MG63 (cell line): ENCODE data around the gene LRMDA. TPM values are rescaled to one million over a fixed set of nuclear protein-coding genes. Genes with fewer than 3 reads are reported as not detected.
"Not testable (repeated sequence)": the region's sequence is repeated elsewhere in the genome, so short reads cannot be mapped to it uniquely, and the experiment has no call there.

Experiments used
- DNase-seq: peaks from one replicate; pipeline ENCODE4 v3.0.0-alpha.2; 2020
- H3K27me3 ChIP-seq: fragments of 250-450 bp; sonication (Bioruptor Pico); 2 replicates; pipeline ENCODE4 v1.5.1; 2020; ENCODE audit warnings: mild to moderate bottlenecking, moderate library complexity
- H3K36me3 ChIP-seq: fragments of 250-450 bp; sonication (Bioruptor Pico); 2 replicates; pipeline ENCODE4 v1.5.1; 2020; ENCODE audit warnings: mild to moderate bottlenecking, moderate library complexity
- H3K4me3 ChIP-seq: fragments of 250-450 bp; sonication (Bioruptor Pico); 2 replicates; pipeline ENCODE4 v1.5.1; 2020; ENCODE audit warnings: mild to moderate bottlenecking, moderate library complexity
- H3K9me3 ChIP-seq: fragments of 250-450 bp; sonication (Bioruptor Pico); 2 replicates; pipeline ENCODE4 v1.5.1; 2020; ENCODE audit warnings: mild to moderate bottlenecking, moderate library complexity
- total RNA-seq: library from RNA; depleted of rRNA; stranded (reverse); fragments of >200 nt; shearing (Covaris generic); gene quantifications from 2 replicates; pipeline ENCODE4 v1.2.3, GENCODE V29; 2014; ENCODE audit warnings: low replicate concordance

The LRMDA gene
- total RNA-seq, 1 experiment from 2014 or later, result 1.3 TPM

- H3K4me3 ChIP-seq, DNase-seq, H3K27me3 ChIP-seq, H3K9me3 ChIP-seq, H3K36me3 ChIP-seq: not testable (repeated sequence)
Observed at GRCh38 chr10:76526833-76527232, 1095.4 kb downstream of the LRMDA start.

GRCh38 chr10:76540331-76540730 lies 1108.9 kb downstream of the LRMDA start:
- DNase-seq, result no peak
- H3K27me3 ChIP-seq, result no peaks in the 10 kb centered on the region
- no peak overlapping the region for H3K4me3 ChIP-seq
- no peaks in the 10 kb centered on the region for H3K9me3 ChIP-seq
- no peaks in the 10 kb centered on the region for H3K36me3 ChIP-seq

GRCh38 chr10:76540786-76541185 lies 1109.4 kb downstream of the LRMDA start:
- Histone ChIP-seq H3K9me3 (no peaks in the 10 kb centered on the region), H3K27me3 (no peaks in the 10 kb centered on the region)
- no peak for DNase-seq

GRCh38 chr10:76541852-76542251 lies 1110.4 kb downstream of the LRMDA start:
- Histone ChIP-seq H3K4me3 (no peak overlapping the region), H3K36me3 (no peaks in the 10 kb centered on the region), H3K27me3 (no peaks in the 10 kb centered on the region), H3K9me3 (no peaks in the 10 kb centered on the region)
- no peak for DNase-seq

More at GRCh38 chr10:76540786-76541185, 1109.4 kb downstream of the LRMDA start:
- Histone ChIP-seq H3K4me3 (no peak overlapping the region), H3K36me3 (no peaks in the 10 kb centered on the region)

GRCh38 chr10:76542307-76542930 lies 1111.0 kb downstream of the LRMDA start:
- Histone ChIP-seq H3K36me3 (no peaks in the 10 kb centered on the region), H3K27me3 (no peaks in the 10 kb centered on the region), H3K4me3 (no peak overlapping the region), H3K9me3 (no peaks in the 10 kb centered on the region)
- DNase-seq, result no peak

GRCh38 chr10:76543655-76544054 lies 1112.2 kb downstream of the LRMDA start:
- Histone ChIP-seq H3K27me3 (no peaks in the 10 kb centered on the region), H3K4me3 (no peak overlapping the region), H3K9me3 (no peaks in the 10 kb centered on the region), H3K36me3 (no peaks in the 10 kb centered on the region)
- DNase-seq, result peak; percentile 81

- Histone ChIP-seq H3K27me3 (no peaks in the 10 kb centered on the region), H3K4me3 (no peak overlapping the region), H3K36me3 (no peaks in the 10 kb centered on the region), H3K9me3 (no peaks in the 10 kb centered on the region)
- no peak for DNase-seq
Observed at GRCh38 chr10:76544789-76545188, 1113.4 kb downstream of the LRMDA start.

- Histone ChIP-seq H3K4me3 (no peak overlapping the region), H3K36me3 (no peaks in the 10 kb centered on the region), H3K9me3 (no peaks in the 10 kb centered on the region), H3K27me3 (no peaks in the 10 kb centered on the region)
- no peak for DNase-seq
Observed at GRCh38 chr10:76546411-76546810, 1115.0 kb downstream of the LRMDA start.

GRCh38 chr10:76547352-76547972 lies 1116.0 kb downstream of the LRMDA start:
- peak; percentile 64 for DNase-seq
- Histone ChIP-seq H3K36me3 (no peaks in the 10 kb centered on the region), H3K27me3 (no peaks in the 10 kb centered on the region), H3K9me3 (no peaks in the 10 kb centered on the region), H3K4me3 (no peak overlapping the region)

GRCh38 chr10:76548716-76549115 lies 1117.3 kb downstream of the LRMDA start:
- H3K4me3 ChIP-seq, result no peak overlapping the region
- no peaks in the 10 kb centered on the region for H3K9me3 ChIP-seq
- no peak for DNase-seq
- no peaks in the 10 kb centered on the region for H3K36me3 ChIP-seq
- no peaks in the 10 kb centered on the region for H3K27me3 ChIP-seq

- H3K9me3 ChIP-seq, result no peaks in the 10 kb centered on the region
- no peak for DNase-seq
- H3K27me3 ChIP-seq, result no peaks in the 10 kb centered on the region
- no peak overlapping the region for H3K4me3 ChIP-seq
- no peaks in the 10 kb centered on the region for H3K36me3 ChIP-seq
Observed at GRCh38 chr10:76549171-76549570, 1117.7 kb downstream of the LRMDA start.

- DNase-seq, result no peak
- H3K27me3 ChIP-seq, result no peaks in the 10 kb centered on the region
- H3K9me3 ChIP-seq, result no peaks in the 10 kb centered on the region
- H3K4me3 ChIP-seq, result no peak overlapping the region
- no peaks in the 10 kb centered on the region for H3K36me3 ChIP-seq
Observed at GRCh38 chr10:76550806-76551205, 1119.4 kb downstream of the LRMDA start.

GRCh38 chr10:76552091-76552873 lies 1120.9 kb downstream of the LRMDA start:
- no peak overlapping the region for H3K4me3 ChIP-seq
- H3K36me3 ChIP-seq, result no peaks in the 10 kb centered on the region
- DNase-seq, result no peak
- H3K9me3 ChIP-seq, result no peaks in the 10 kb centered on the region
- no peaks in the 10 kb centered on the region for H3K27me3 ChIP-seq

- H3K27me3 ChIP-seq, result no peaks in the 10 kb centered on the region
- no peak for DNase-seq
- no peak overlapping the region for H3K4me3 ChIP-seq
- H3K36me3 ChIP-seq, result no peaks in the 10 kb centered on the region
- H3K9me3 ChIP-seq, result no peaks in the 10 kb centered on the region
Observed at GRCh38 chr10:76553263-76554032, 1122.0 kb downstream of the LRMDA start.

GRCh38 chr10:76554033-76554408 lies 1122.6 kb downstream of the LRMDA start:
- Histone ChIP-seq H3K9me3 (no peaks in the 10 kb centered on the region), H3K27me3 (no peaks in the 10 kb centered on the region), H3K36me3 (no peaks in the 10 kb centered on the region), H3K4me3 (no peak overlapping the region)
- DNase-seq, result no peak

GRCh38 chr10:76554478-76554877 lies 1123.1 kb downstream of the LRMDA start:
- H3K4me3 ChIP-seq, result no peak overlapping the region
- H3K36me3 ChIP-seq, result no peaks in the 10 kb centered on the region
- no peaks in the 10 kb centered on the region for H3K9me3 ChIP-seq
- H3K27me3 ChIP-seq, result no peaks in the 10 kb centered on the region
- DNase-seq, result no peak

GRCh38 chr10:76555067-76555670 lies 1123.7 kb downstream of the LRMDA start:
- Histone ChIP-seq H3K9me3 (no peaks in the 10 kb centered on the region), H3K27me3 (no peaks in the 10 kb centered on the region), H3K36me3 (no peaks in the 10 kb centered on the region), H3K4me3 (no peak overlapping the region)
- peak; percentile 16 for DNase-seq
